GM12878 (cell line): Measurements from ENCODE around the gene NT5DC3. TPM values are rescaled to one million over a fixed set of nuclear protein-coding genes. Genes with fewer than 3 reads are reported as not detected.

ENCODE experiments used
- ATAC-seq: fragments of 200-7000 bp; cut with Tn5 transposase; 3 replicates; pipeline ENCODE4 v1.9.1; 2020; ENCODE audit warnings: mild to moderate bottlenecking, moderate library complexity
- BruUV-seq: library from RNA; stranded (reverse); fragments of 400-500 nt; replicated peaks from 2 replicates; lab custom pipeline; 2021; lab: Mats Ljungman, UMichigan
- CTCF ChIA-PET: fragments of 300-600 bp; sonication (Branson Sonifier 250); formaldehyde crosslinking; extraction: SDS; loops from one replicate; lab custom pipeline; 2021; ENCODE audit warnings: inconsistent platforms; lab: Yijun Ruan, JAX
- POLR2A ChIA-PET: fragments of 350-600 bp; formaldehyde crosslinking; extraction: SDS; loops from one replicate; lab custom pipeline; 2021; ENCODE audit warnings: inconsistent platforms; lab: Charles Lee
- RAD21 ChIA-PET: fragments of 300-600 bp; sonication (Branson Sonifier 250); formaldehyde crosslinking; loops from one replicate; lab custom pipeline; 2023; ENCODE audit warnings: antibody characterized with exemption; ENCODE audit not compliant: unreplicated experiment; lab: Charles Lee
- SMC1A ChIA-PET: fragments of 300-600 bp; sonication (Branson Sonifier 250); formaldehyde crosslinking; loops from one replicate; lab custom pipeline; 2023; ENCODE audit not compliant: unreplicated experiment, uncharacterized antibody; lab: Charles Lee
- DNase-seq: peaks from one replicate; pipeline ENCODE4 v3.0.0-alpha.2; 2011; ENCODE audit warnings: low read depth, low spot score
- FAIRE-seq: peaks from 3 replicates; lab custom pipeline; 2011; peaks lifted over from hg19 to GRCh38; lab: Jason Lieb, UNC
- H2AFZ ChIP-seq: 2 replicates; pipeline ENCODE4 v1.6.0; 2011; ENCODE audit warnings: low read depth, low read length, control low read depth; ENCODE audit not compliant: control insufficient read depth
- H3K27ac ChIP-seq: 2 replicates; pipeline ENCODE4 v1.5.1; 2011; ENCODE audit warnings: control low read depth; ENCODE audit not compliant: control insufficient read depth, insufficient read depth
- H3K27me3 ChIP-seq, 2 experiments: replicated peaks in 1 of 2; 2 replicates each; pipeline versions ENCODE4 v1.6.0 to v1.6.1; 2011; ENCODE audit warnings: low read length in 1 of 2; ENCODE audit not compliant: control insufficient read depth in 2 of 2, insufficient read depth in 2 of 2
- H3K36me3 ChIP-seq, 2 experiments: 2 replicates each; pipeline ENCODE4 v1.5.1; 2011; ENCODE audit warnings: low read length in 1 of 2; ENCODE audit not compliant: control insufficient read depth in 2 of 2, insufficient read depth in 2 of 2
- H3K4me1 ChIP-seq: 2 replicates; pipeline ENCODE4 v1.6.1; 2011; ENCODE audit warnings: mild to moderate bottlenecking, low read length, moderate library complexity, mixed read lengths; ENCODE audit not compliant: control insufficient read depth, insufficient read depth
- H3K4me2 ChIP-seq: 2 replicates; pipeline ENCODE4 v1.6.0; 2011; ENCODE audit warnings: control low read depth; ENCODE audit not compliant: control insufficient read depth, insufficient read depth
- H3K4me3 ChIP-seq: fragments of 200-600 bp; sonication (generic); 2 replicates; pipeline ENCODE4 v1.5.1; 2016
- H3K79me2 ChIP-seq: 2 replicates; pipeline ENCODE4 v1.6.0; 2011; ENCODE audit warnings: low read length; ENCODE audit not compliant: control insufficient read depth, insufficient read depth
- H3K9ac ChIP-seq: 2 replicates; pipeline ENCODE4 v1.8.0; 2011; ENCODE audit warnings: low read length, control low read depth, mixed read lengths; ENCODE audit not compliant: control insufficient read depth, insufficient read depth
- H3K9me3 ChIP-seq: replicated peaks from 3 replicates; pipeline ENCODE4 v1.5.1; 2011; ENCODE audit warnings: mild to moderate bottlenecking, low read length; ENCODE audit not compliant: control insufficient read depth, insufficient read depth
- H4K20me1 ChIP-seq: 2 replicates; pipeline ENCODE4 v1.6.0; 2011; ENCODE audit not compliant: control insufficient read depth, insufficient read depth
- BCL11A ChIP-seq: IDR thresholded peaks from 2 replicates; pipeline ENCODE4 v1.6.1; 2011; ENCODE audit warnings: low read depth, low read length
- BMI1 ChIP-seq: fragments of 450-650 bp; IDR thresholded peaks from 2 replicates; pipeline ENCODE4 v1.6.1; 2016; ENCODE audit warnings: mild to moderate bottlenecking, moderate library complexity, borderline replicate concordance
- CHD4 ChIP-seq: fragments of 200-600 bp; sonication (generic); IDR thresholded peaks from 2 replicates; pipeline ENCODE4 v1.6.1; 2016; ENCODE audit warnings: mild to moderate bottlenecking
- ESRRA ChIP-seq: IDR thresholded peaks from 2 replicates; pipeline ENCODE4 v1.6.1; 2012; ENCODE audit warnings: mild to moderate bottlenecking, low read length, improper control_type of control experiment
- GATAD2B ChIP-seq: fragments of 450-650 bp; conservative IDR thresholded peaks from 2 replicates; pipeline ENCODE4 v1.6.1; 2017; ENCODE audit warnings: low read depth, mild to moderate bottlenecking, moderate library complexity
- HDAC2 ChIP-seq: fragments of 200-600 bp; sonication (generic); IDR thresholded peaks from 2 replicates; pipeline ENCODE4 v1.6.1; 2017
- HDGF ChIP-seq: fragments of 450-650 bp; IDR thresholded peaks from 2 replicates; pipeline ENCODE4 v1.6.1; 2016; ENCODE audit warnings: antibody characterized with exemption
- IRF5 ChIP-seq: fragments of 450-650 bp; IDR thresholded peaks from 2 replicates; pipeline ENCODE4 v1.6.1; 2017; ENCODE audit warnings: borderline replicate concordance
- NFIC ChIP-seq: IDR thresholded peaks from 2 replicates; pipeline ENCODE4 v1.6.1; 2012; ENCODE audit warnings: low read depth, mild to moderate bottlenecking, inconsistent platforms, low read length, moderate library complexity
- POLR2A ChIP-seq: IDR thresholded peaks from 2 replicates; pipeline ENCODE4 v1.6.1; 2011; ENCODE audit warnings: low read depth, mild to moderate bottlenecking, low read length
- RB1 ChIP-seq: fragments of 450-650 bp; formaldehyde crosslinking; IDR thresholded peaks from 2 replicates; pipeline ENCODE4 v1.6.1; 2017; ENCODE audit warnings: mild to moderate bottlenecking, borderline replicate concordance
- RELB ChIP-seq: fragments of 450-650 bp; IDR thresholded peaks from 2 replicates; pipeline ENCODE4 v1.6.1; 2017; ENCODE audit warnings: low read depth, mild to moderate bottlenecking, moderate library complexity
- RFX5 ChIP-seq: IDR thresholded peaks from 2 replicates; pipeline ENCODE4 v1.6.1; 2011; ENCODE audit warnings: low read depth, low read length, improper control_type of control experiment
- SKIL ChIP-seq: fragments of 450-650 bp; IDR thresholded peaks from 2 replicates; pipeline ENCODE4 v1.6.1; 2017; ENCODE audit warnings: mild to moderate bottlenecking, low read depth, inconsistent platforms; ENCODE audit not compliant: poor library complexity, severe bottlenecking
- SMAD5 ChIP-seq: IDR thresholded peaks from 2 replicates; pipeline ENCODE4 v1.6.1; 2016; ENCODE audit warnings: antibody characterized with exemption, low read depth
- SMC3 ChIP-seq: IDR thresholded peaks from 2 replicates; pipeline ENCODE4 v1.6.1; 2011; ENCODE audit warnings: low read length, improper control_type of control experiment, borderline replicate concordance
- WRNIP1 ChIP-seq: IDR thresholded peaks from 2 replicates; pipeline ENCODE4 v1.6.1; 2011; ENCODE audit warnings: low read depth, low read length, improper control_type of control experiment, borderline replicate concordance
- WGBS: methylation state at CpG from one replicate; pipeline ENCODE4 v1.1.6; 2016; ENCODE audit warnings: low lambda C conversion rate; ENCODE audit not compliant: insufficient replicate concordance, insufficient coverage; ENCODE audit errors: missing lambda C conversion rate; 5-methylcytosine and 5-hydroxymethylcytosine counted together
- in situ Hi-C: fragments of 300-500 bp; cut with MboI; formaldehyde crosslinking; loops from 9 replicates; pipeline ENCODE4 v1.14.3; 2018; ENCODE audit warnings: mixed read lengths
- intact Hi-C: fragments of 100-400 bp; cut with micrococcal nuclease; formaldehyde crosslinking; loops from one replicate; pipeline ENCODE4 v1.14.2; 2022; ENCODE audit not compliant: unreplicated experiment
- polyA plus RNA-seq, 11 experiments: library from polyadenylated mRNA; depleted of rRNA in 4 of 11; unstranded in 6 of 11; stranded (reverse) in 5 of 11; fragments of >200 nt; fragmentation: Nextera tagmentation in 4 of 11; fragmentation: Illumina TruSeq in 1 of 11; extraction: Ambion mirVana in 4 of 11; extraction: Trizol in 1 of 11; gene quantifications; 1 replicate in 1 of 11; 2 replicates in 10 of 11; pipeline versions ENCODE4 v1.2.1 to v1.2.3, GENCODE V29; 2011 to 2016; ENCODE audit warnings: inconsistent platforms in 2 of 11, missing spikeins in 2 of 11, low read depth in 1 of 11
- total RNA-seq, 4 experiments: library from RNA; depleted of rRNA in 3 of 4; stranded (reverse); fragments of >200 nt in 3 of 4; fragmentation: Illumina TruSeq in 1 of 4; extraction: Trizol in 1 of 4; gene quantifications; 2 replicates each; pipeline versions ENCODE4 v1.2.1 to v1.2.3, GENCODE V29; 2013 to 2021

The NT5DC3 gene
- total and polyA plus RNA-seq, 10 of the 15 experiments (the other 5 are each of a cell fraction or from before 2014, with no cell fraction given), result 2.0 to 12.4 (median 5.9) TPM

- RAD21 ChIA-PET, result no interaction called here
- 100% methylated on average over 4 of the region's 4 CpGs for WGBS
- H3K9me3 ChIP-seq, result no peaks in the 10 kb centered on the region
- FAIRE-seq (no peak), ATAC-seq (no peak), DNase-seq (no peak)
- no peak overlapping the region for H3K27ac ChIP-seq
- no peaks in the 10 kb centered on the region for H4K20me1 ChIP-seq
- H3K4me1 ChIP-seq, result no peaks in the 10 kb centered on the region
- H3K36me3 ChIP-seq, result peaks cover 0 to 3% of the 10 kb centered on the region in 2 experiments; a peak in 3 of 4 replicates
- CTCF ChIA-PET, result no interaction called here
- POLR2A ChIA-PET, result no interaction called here
- intact Hi-C loops (no loop called here), in situ Hi-C loops (no loop called here)
- no peak overlapping the region for H2AFZ ChIP-seq
- BruUV-seq, result no TSS peak
- no peaks in the 10 kb centered on the region for H3K27me3 ChIP-seq
- no peaks in the 10 kb centered on the region for H3K79me2 ChIP-seq
- SMC1A ChIA-PET, result no interaction called here
- no peak overlapping the region for H3K9ac ChIP-seq
- TF ChIP-seq ESRRA (no peak), NFIC (no peak), WRNIP1 (no peak), SMAD5 (no peak), CHD4 (no peak), RB1 (no peak), POLR2A (no peak), BCL11A (no peak), BMI1 (no peak), HDGF (no peak), GATAD2B (no peak), RFX5 (no peak), RELB (no peak), SMC3 (no peak), IRF5 (no peak), HDAC2 (no peak), SKIL (no peak)
- H3K4me3 ChIP-seq, result no peak overlapping the region
- H3K4me2 ChIP-seq, result no peak overlapping the region
Observed at GRCh38 chr12:103809154-103809553, 31.9 kb downstream of the NT5DC3 start.
